HEK293T (cell line): ENCODE data around the gene CNTN2.

Experiments used
- CTCF ChIA-PET: fragments of 350-600 bp; formaldehyde crosslinking; extraction: SDS; loops from one replicate; lab custom pipeline; 2021; ENCODE audit warnings: antibody characterized with exemption, inconsistent platforms; lab: Yijun Ruan, JAX
- POLR2A ChIA-PET: fragments of 350-600 bp; formaldehyde crosslinking; extraction: SDS; loops from one replicate; lab custom pipeline; 2020; ENCODE audit warnings: antibody characterized with exemption, inconsistent platforms; lab: Yijun Ruan, JAX
- DNase-seq: peaks from one replicate; pipeline ENCODE4 v3.0.0; 2012; ENCODE audit warnings: mixed read lengths; ENCODE audit errors: extremely low spot score
- ARNT ChIP-seq: fragments of 450-650 bp; IDR thresholded peaks from 2 replicates; pipeline ENCODE4 v1.6.1; 2017; ENCODE audit warnings: mild to moderate bottlenecking
- BHLHE40 ChIP-seq: fragments of 450-650 bp; IDR thresholded peaks from 2 replicates; pipeline ENCODE4 v1.6.1; 2016; ENCODE audit warnings: mild to moderate bottlenecking, moderate library complexity, borderline replicate concordance
- CTBP1 ChIP-seq: fragments of 450-650 bp; IDR thresholded peaks from 2 replicates; pipeline ENCODE4 v1.6.1; 2016; ENCODE audit warnings: borderline replicate concordance
- ELF4 ChIP-seq: fragments of 450-650 bp; IDR thresholded peaks from 2 replicates; pipeline ENCODE4 v1.6.1; 2017; ENCODE audit warnings: antibody characterized with exemption
- FOXA1 ChIP-seq: fragments of 450-650 bp; IDR thresholded peaks from 2 replicates; pipeline ENCODE4 v1.6.1; 2016; ENCODE audit warnings: mild to moderate bottlenecking
- FOXK2 ChIP-seq: fragments of 450-650 bp; IDR thresholded peaks from 2 replicates; pipeline ENCODE4 v1.6.1; 2016; ENCODE audit warnings: mild to moderate bottlenecking
- FOXM1 ChIP-seq: fragments of 450-650 bp; IDR thresholded peaks from 2 replicates; pipeline ENCODE4 v1.6.1; 2017; ENCODE audit warnings: mild to moderate bottlenecking, borderline replicate concordance
- HDGF ChIP-seq: fragments of 450-650 bp; IDR thresholded peaks from 2 replicates; pipeline ENCODE4 v1.6.1; 2017; ENCODE audit warnings: antibody characterized with exemption, borderline replicate concordance
- L3MBTL2 ChIP-seq: fragments of 450-650 bp; conservative IDR thresholded peaks from 2 replicates; pipeline ENCODE4 v1.6.1; 2016; ENCODE audit warnings: mild to moderate bottlenecking
- LEF1 ChIP-seq: fragments of 450-650 bp; IDR thresholded peaks from 2 replicates; pipeline ENCODE4 v1.6.1; 2017; ENCODE audit warnings: mild to moderate bottlenecking, borderline replicate concordance
- NFRKB ChIP-seq: fragments of 450-650 bp; IDR thresholded peaks from 2 replicates; pipeline ENCODE4 v1.6.1; 2016; ENCODE audit warnings: mild to moderate bottlenecking, moderate library complexity
- SP1 ChIP-seq: fragments of 450-650 bp; IDR thresholded peaks from 2 replicates; pipeline ENCODE4 v1.6.1; 2017
- SUZ12 ChIP-seq: fragments of 450-650 bp; IDR thresholded peaks from 2 replicates; pipeline ENCODE4 v1.6.1; 2016; ENCODE audit warnings: mild to moderate bottlenecking
- TARDBP ChIP-seq: fragments of 450-650 bp; IDR thresholded peaks from 2 replicates; pipeline ENCODE4 v1.6.1; 2016
- ZNF384 ChIP-seq: fragments of 450-650 bp; IDR thresholded peaks from 2 replicates; pipeline ENCODE4 v1.6.1; 2016
- TF ChIP-seq, protein P1 (sequence below): fragments of 450-650 bp; IDR thresholded peaks from 2 replicates; pipeline ENCODE4 v1.6.1; 2016

CNTN2 gene

DNA sequence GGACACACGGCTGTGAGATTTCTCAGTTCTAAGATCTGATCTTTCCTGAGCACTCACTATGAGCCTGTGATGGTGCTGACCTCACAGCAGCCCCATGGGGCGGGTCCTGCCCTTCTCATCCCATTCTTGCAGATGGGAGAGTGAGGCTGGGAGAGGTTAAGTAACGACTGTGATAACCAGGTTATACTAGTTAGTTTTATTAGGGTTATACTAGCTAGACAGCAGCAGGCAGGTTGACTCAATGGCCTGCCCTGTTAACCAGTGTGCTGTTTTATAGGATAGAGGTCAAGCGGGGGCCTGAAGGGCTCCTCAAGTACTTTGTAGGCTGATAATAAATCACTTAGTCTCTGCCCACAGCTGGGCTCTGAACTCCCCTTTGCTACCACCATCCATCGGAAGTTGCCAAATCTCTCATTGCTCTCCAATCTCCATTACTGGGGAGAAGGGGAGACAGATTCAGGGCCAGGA lies 4.8 kb downstream of the CNTN2 start:
- ChIA-PET POLR2A (no interaction called here), CTCF (interaction anchor here (7.3 kb wide), 1 partner anchor 15 kb away, joined by 44 read pairs; no protein-coding TSS in a partner anchor)
- TF ChIP-seq FOXM1 (no peak), ARNT (no peak), TARDBP (no peak), FOXA1 (no peak), ELF4 (no peak), HDGF (no peak), L3MBTL2 (no peak), SUZ12 (no peak), BHLHE40 (no peak), LEF1 (no peak), NFRKB (no peak), ZNF384 (no peak), CTBP1 (no peak), FOXK2 (no peak), SP1 (no peak)
- TF ChIP-seq, protein P1, sequence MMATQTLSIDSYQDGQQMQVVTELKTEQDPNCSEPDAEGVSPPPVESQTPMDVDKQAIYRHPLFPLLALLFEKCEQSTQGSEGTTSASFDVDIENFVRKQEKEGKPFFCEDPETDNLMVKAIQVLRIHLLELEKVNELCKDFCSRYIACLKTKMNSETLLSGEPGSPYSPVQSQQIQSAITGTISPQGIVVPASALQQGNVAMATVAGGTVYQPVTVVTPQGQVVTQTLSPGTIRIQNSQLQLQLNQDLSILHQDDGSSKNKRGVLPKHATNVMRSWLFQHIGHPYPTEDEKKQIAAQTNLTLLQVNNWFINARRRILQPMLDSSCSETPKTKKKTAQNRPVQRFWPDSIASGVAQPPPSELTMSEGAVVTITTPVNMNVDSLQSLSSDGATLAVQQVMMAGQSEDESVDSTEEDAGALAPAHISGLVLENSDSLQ, result no peak
- no peak for DNase-seq

DNA sequence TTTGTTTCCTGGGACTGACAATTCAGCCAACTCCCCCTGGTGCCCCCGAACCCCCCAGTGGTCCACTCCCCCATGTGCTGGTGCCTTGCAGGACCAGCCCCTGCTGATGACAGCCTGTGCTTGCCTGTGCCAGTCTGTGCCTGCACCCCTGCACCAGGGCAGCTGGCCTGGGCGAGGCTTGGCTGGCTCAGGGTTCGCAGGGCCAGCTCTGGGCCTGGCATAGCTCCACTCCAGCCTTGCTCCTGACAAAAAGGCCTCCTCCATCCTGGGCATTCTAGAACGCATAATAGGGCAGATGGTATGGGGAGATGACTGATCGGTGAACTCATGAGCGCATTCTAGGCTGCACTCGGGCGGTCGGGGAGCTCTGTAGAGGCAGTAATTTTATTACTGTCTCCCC lies 5.4 kb downstream of the CNTN2 start:
- ChIA-PET CTCF (interaction anchor here (7.3 kb wide), 1 partner anchor 14 kb away, joined by 44 read pairs; no protein-coding TSS in a partner anchor), POLR2A (no interaction called here)
- no peak for DNase-seq
- TF ChIP-seq CTBP1 (no peak), ELF4 (no peak), ARNT (no peak), HDGF (no peak), LEF1 (no peak), L3MBTL2 (no peak), TARDBP (no peak), BHLHE40 (no peak), FOXK2 (no peak), ZNF384 (no peak), SUZ12 (no peak)
- TF ChIP-seq, protein P1, result no peak

DNA sequence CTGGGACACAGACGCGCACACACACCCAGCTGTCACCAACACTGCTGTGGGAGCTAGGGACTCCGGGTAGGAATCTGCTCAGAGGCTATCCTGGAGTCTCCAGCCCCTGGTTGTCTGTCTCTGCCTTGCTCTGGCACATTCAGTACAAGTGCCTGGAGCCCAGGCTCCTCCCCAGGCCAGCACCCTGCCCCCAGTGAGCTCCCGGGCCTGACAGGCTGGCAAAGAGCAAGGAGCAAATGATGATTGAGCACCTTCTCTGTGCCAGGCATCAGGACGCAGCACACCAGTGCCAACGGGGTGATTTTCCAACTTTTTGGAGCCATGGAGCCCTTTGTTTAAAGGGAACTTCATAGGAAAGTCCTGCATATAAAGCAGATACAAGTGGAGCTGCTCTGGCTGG lies 6.5 kb downstream of the CNTN2 start:
- no peak for TF ChIP-seq HDGF
- no peak for TF ChIP-seq CTBP1
- no peak for TF ChIP-seq TARDBP
- no peak for TF ChIP-seq ZNF384
- no peak for TF ChIP-seq L3MBTL2
- no peak for TF ChIP-seq NFRKB
- no peak for TF ChIP-seq FOXA1
- no peak for TF ChIP-seq SP1
- ChIA-PET CTCF (interaction anchor here (7.3 kb wide), 1 partner anchor 13 kb away, joined by 44 read pairs; no protein-coding TSS in a partner anchor), POLR2A (no interaction called here)
- DNase-seq, result no peak

DNA sequence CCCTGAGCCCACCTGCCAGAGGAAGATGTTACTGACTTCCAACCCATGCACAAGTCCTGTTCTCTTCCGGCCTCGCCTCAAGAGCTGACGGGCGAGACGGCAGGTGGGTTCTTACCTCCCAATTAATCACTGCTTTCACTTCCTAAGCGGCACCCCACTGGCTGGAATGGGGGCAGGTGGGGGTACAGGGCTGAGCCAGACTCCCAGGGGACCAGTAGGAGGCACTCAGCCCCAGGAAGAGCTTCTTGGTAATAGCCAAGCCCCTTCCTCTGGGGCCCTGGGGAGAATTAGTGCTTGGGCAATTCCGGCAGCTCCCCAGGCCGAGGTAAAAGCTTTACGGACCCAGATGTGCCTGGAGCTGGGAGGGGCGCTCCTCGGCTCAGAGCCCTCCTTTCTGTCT lies 9.7 kb downstream of the CNTN2 start:
- TF ChIP-seq FOXK2 (no peak), ARNT (no peak), SP1 (no peak), ELF4 (no peak), NFRKB (no peak), CTBP1 (no peak), L3MBTL2 (no peak), ZNF384 (no peak), LEF1 (no peak), SUZ12 (no peak)
- TF ChIP-seq, protein P1, result no peak
- ChIA-PET POLR2A (no interaction called here), CTCF (interaction anchor here (1.1 to 7.3 kb wide), 3 partner anchors 9 to 63 kb away, joined by 3 to 44 read pairs (median 4); no protein-coding TSS in a partner anchor)
- DNase-seq, result no peak

DNA sequence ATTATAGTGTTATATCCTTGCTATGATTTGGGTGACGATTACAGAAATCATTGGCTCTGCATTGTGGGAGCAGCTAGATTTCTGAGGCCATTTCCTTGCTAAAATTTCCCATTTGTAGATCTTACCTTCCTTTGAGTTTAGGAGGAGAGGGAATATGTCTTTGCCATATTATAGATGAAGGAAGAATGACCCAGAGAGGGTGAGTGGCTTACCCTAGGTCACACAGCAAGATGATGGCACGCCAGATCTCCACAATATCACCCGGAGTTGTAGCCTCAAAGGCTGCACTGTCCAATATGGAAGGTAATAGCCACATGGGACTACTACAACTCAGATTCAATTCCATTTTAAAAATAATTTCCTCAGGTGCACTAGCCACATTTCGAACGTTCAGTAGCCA lies 10.3 kb downstream of the CNTN2 start:
- CTCF ChIA-PET, result interaction anchor here (7.3 kb wide), 1 partner anchor 9 kb away, joined by 44 read pairs; no protein-coding TSS in a partner anchor

DNA sequence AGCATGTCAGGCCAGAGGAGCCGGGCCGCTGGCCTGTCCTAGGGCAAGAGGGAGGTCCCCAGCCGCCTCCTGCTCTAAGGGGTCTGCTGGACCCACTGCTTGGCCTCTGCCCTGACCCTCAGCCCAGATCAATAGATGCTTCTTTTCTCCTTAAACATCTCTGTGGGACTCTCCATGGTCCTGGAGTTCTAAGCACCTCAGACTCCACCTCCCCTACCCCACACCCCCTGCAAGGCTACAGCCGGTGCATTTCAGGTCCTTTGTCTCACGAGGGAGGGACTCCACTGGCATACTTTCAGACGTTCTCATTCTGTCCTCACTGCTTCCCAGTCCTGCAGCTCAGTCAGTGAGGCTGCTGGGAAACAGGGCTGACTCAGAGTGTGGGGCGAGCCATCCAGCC lies 11.0 kb downstream of the CNTN2 start:
- no peak for DNase-seq
- no peak for TF ChIP-seq ELF4
- TF ChIP-seq, protein P1, result no peak
- CTCF ChIA-PET, result interaction anchor here (1.0 kb wide), 1 partner anchor 113 kb away, joined by 3 read pairs; no protein-coding TSS in a partner anchor
- POLR2A ChIA-PET, result no interaction called here

More for the DNA sequence above, 10.3 kb downstream of the CNTN2 start:
- POLR2A ChIA-PET, result no interaction called here
- no peak for DNase-seq
- TF ChIP-seq L3MBTL2 (no peak), NFRKB (no peak), SP1 (no peak), FOXA1 (no peak), TARDBP (no peak)
